GM23338 (cell line): ENCODE measurements around the gene RAB2B.

Experiments
- JUNB ChIP-seq: IDR thresholded peaks from one replicate; pipeline ENCODE4 v1.6.1; 2016; ENCODE audit warnings: antibody characterized with exemption; ENCODE audit not compliant: unreplicated experiment
- POLR2AphosphoS5 ChIP-seq: IDR thresholded peaks from 2 replicates; pipeline ENCODE4 v1.6.1; 2016; ENCODE audit warnings: antibody characterized with exemption, low read depth
- TF ChIP-seq, protein P1 (sequence below), 2 experiments: fragments of 200-600 bp in 1 of 2; sonication (generic) in 1 of 2; conservative IDR thresholded peaks; 2 replicates each; pipeline versions ENCODE4 v1.5.1 to v1.6.1; 2016 to 2017; ENCODE audit warnings: antibody characterized with exemption in 2 of 2, low read depth in 2 of 2, mild to moderate bottlenecking in 2 of 2, moderate library complexity in 1 of 2

DNA sequence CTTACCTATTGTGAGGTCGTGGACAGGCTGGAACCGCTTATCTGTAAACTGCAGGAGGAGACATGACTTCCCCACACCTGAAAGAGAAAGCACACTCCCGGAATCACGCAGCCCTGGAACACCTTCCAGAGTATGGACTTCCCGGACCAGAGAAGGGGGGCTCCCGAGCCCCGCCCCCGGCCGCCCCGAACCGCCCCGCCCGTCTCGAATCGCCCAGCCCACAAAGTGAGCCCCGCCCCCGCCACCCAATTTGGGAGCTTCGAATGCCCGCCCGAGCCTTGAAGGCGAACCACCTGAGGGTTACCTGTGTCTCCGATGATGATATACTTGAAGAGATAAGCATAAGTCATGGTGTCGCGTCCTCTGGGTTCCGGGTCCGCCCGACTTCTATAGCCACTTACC is 235 bp downstream of the RAB2B start:
- TF ChIP-seq, protein P1, sequence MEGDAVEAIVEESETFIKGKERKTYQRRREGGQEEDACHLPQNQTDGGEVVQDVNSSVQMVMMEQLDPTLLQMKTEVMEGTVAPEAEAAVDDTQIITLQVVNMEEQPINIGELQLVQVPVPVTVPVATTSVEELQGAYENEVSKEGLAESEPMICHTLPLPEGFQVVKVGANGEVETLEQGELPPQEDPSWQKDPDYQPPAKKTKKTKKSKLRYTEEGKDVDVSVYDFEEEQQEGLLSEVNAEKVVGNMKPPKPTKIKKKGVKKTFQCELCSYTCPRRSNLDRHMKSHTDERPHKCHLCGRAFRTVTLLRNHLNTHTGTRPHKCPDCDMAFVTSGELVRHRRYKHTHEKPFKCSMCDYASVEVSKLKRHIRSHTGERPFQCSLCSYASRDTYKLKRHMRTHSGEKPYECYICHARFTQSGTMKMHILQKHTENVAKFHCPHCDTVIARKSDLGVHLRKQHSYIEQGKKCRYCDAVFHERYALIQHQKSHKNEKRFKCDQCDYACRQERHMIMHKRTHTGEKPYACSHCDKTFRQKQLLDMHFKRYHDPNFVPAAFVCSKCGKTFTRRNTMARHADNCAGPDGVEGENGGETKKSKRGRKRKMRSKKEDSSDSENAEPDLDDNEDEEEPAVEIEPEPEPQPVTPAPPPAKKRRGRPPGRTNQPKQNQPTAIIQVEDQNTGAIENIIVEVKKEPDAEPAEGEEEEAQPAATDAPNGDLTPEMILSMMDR (conservative IDR thresholded peaks at IDR 0.05; ENCODE audit: low read depth in 2 of 2) = no peak
- peak; percentile 36; the same call in 1 of the 2 replicates for TF ChIP-seq POLR2AphosphoS5
- no peak for TF ChIP-seq JUNB
